ENCODE data around the gene RAMP2. TPM values are rescaled to one million over a fixed set of nuclear protein-coding genes. Genes with fewer than 3 reads are reported as not detected.
A peak's percentile ranks its signal among the peaks of the same experiment; 100 is the strongest.

Gene RAMP2
- total RNA-seq, 1 donor: not detected

GRCh38 chr17:42796066-42796758, 35.2 kb downstream of the RAMP2 start:
- no peak for DNase-seq (ENCODE audit: low read depth)
- TF ChIP-seq CTCF (IDR thresholded peaks at IDR 0.05; ENCODE audit: insufficient read depth, low read depth, low read length): no peak
- no peak overlapping the region for H3K4me3 ChIP-seq (ENCODE audit: low read depth, low read length)

DNA sequence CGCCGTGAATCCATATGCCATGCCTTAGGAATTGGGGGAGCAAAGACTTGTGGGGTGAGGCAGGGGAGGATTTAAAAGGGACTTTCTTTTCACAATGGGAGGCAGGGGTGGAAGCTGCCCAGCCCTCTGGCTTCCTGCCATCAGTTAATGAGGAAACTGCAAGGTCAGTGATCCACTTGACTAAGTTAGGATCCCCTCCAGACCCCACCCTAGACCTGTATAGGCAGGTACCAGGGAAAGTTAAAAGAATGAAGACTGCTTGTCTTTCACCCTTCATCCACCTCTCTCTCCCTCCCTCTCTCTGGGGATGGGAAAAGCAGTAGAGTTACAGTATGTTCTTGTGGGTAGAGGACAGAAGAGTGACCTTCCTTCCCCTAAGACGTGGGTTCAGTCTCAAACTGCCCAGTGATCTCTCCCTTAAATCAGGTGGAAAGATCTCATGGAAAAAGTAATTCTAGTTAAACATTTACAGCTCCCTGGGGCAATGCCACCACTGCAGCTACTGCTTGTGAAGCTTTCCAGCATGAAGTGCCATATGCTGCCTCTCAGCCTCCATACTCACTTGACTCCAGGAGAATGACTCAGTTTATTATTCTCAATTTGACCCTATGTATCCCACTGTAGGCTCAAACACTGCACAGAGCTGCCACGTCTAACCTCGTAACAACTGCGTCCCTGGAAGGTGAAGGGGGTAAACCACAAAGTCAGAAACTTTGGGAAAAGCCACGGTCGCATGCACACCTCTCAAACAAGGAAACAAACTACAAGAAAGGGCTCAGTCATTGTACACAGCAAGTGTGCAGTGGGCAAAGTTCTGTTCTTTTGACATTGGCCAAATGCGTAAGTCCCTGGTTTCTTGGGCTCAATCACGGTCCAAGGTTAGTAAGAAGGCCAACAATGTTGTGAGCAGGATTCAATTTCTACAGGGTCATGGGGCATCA, 36.3 kb downstream of the RAMP2 start:
- H3K4me3 ChIP-seq (ENCODE audit: low read depth, low read length): peak overlapping the region; percentile 77
- TF ChIP-seq CTCF (IDR thresholded peaks at IDR 0.05; ENCODE audit: insufficient read depth, low read depth, low read length): no peak
- no peak for DNase-seq (ENCODE audit: low read depth)

DNA sequence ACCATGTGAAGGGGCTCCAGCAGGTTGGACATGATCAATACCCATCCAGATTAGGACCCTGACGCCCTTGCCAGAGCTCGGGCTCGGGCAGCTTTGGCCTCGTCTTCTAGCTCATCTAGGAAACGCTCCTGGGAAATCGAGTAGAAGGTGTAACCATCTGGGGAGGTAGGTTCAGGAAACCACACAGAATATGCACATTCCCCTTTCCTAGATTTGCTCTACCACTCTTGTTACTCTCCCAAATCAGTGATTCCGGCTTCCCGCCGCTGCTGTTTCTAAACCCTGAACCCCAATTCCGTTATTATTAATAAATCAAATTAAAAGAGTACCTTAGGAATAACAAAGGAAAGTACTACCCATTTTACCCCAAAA, 37.0 kb downstream of the RAMP2 start:
- no peak for DNase-seq (ENCODE audit: low read depth)
- TF ChIP-seq CTCF (IDR thresholded peaks at IDR 0.05; ENCODE audit: insufficient read depth, low read depth, low read length): no peak
- H3K4me3 ChIP-seq (ENCODE audit: low read depth, low read length): peak overlapping the region; percentile 77

- peak; percentile 8 for TF ChIP-seq CTCF (IDR thresholded peaks at IDR 0.05; ENCODE audit: insufficient read depth, low read depth, low read length)
- DNase-seq (ENCODE audit: low read depth): peak; percentile 85
- H3K4me3 ChIP-seq (ENCODE audit: low read depth, low read length): peak within 1 kb of the TSS; percentile 77
These were observed 37.7 kb downstream of the RAMP2 start, which contains the start of the genes CNTD1 and COA3 for GRCh38 chr17:42798383-42799380. TSS of gene CNTD1 (plus strand) at chr17:42798861. CDS start at chr17:42799068, 207 bp downstream. TSS of gene COA3 (minus strand) at chr17:42798704. CDS start at chr17:42798681, 23 bp downstream.

- DNase-seq (ENCODE audit: low read depth): peak; percentile 73
- no peak overlapping the region for H3K4me3 ChIP-seq (ENCODE audit: low read depth, low read length)
- no peak for TF ChIP-seq CTCF (IDR thresholded peaks at IDR 0.05; ENCODE audit: insufficient read depth, low read depth, low read length)
These were observed 42.3 kb downstream of the RAMP2 start for GRCh38 chr17:42803074-42803883.
